ENCODE measurements around the gene RBBP5. TPM values are rescaled to one million over a fixed set of nuclear protein-coding genes. Genes with fewer than 3 reads are reported as not detected.

RBBP5 gene
- 10 to 100 TPM in 3 of 4 donors, 1 to 10 TPM in 1; 4.9 to 33.7 (median 24.7) TPM for total RNA-seq

DNA sequence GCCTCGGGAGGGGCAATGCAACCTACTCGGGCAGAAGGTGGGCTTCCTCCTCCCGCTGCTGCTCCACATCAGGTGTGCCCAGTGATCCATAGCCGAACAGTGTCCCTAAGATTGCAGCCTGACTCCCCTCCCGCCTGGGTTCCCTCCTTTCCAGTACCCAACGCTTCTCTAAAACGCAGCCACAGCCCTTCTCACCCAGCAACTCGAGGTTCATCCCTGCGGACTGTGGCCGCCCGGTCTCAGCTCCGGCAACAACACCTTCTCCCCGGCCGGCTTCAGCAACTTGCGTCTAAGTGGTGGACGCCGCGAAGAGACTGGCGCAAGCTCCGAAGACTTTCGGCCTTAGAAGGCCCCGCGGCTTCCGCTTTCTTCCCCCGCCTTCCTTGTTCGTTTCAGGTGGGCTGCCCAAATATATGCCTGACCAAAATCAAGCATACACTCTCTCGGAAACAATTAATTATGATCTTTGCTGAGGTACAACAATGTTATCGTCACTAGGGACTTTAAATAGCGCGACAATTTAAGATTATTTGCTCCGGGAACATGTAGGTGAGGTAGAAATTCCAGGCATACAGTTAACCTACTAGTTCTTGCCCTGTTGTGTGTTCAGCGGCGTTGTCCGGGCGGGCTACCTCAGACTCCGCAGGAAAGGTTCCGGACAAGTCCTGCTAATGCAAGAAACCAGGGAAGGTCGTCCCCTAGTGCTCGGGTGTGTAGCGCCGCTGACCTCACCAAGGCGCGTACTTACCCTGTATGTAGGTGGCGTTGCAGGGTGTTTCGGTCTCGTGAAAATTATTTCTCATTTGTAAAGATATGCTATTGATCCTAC, at the start of gene RBBP5:
Gene RBBP5, minus strand, starts transcription at position 319 of the 829 bp plus-strand sequence. Its CDS starts 105 bp downstream, at position 214.
- Histone ChIP-seq H3K9me3 (no peaks in the 10 kb centered on the region), H3K4me3 (peak within 1 kb of the TSS; percentile 62 to 97), H3K27ac (peak within 1 kb of the TSS; percentile 88 to 100), H3K36me3 (no peaks in the 10 kb centered on the region), H3K4me1 (peaks cover 0 to 9% of the 10 kb centered on the region in 2 donors), H3K27me3 (no peaks in the 10 kb centered on the region)
- DNase-seq = peak; percentile 94 to 96
- TF ChIP-seq, protein P1, sequence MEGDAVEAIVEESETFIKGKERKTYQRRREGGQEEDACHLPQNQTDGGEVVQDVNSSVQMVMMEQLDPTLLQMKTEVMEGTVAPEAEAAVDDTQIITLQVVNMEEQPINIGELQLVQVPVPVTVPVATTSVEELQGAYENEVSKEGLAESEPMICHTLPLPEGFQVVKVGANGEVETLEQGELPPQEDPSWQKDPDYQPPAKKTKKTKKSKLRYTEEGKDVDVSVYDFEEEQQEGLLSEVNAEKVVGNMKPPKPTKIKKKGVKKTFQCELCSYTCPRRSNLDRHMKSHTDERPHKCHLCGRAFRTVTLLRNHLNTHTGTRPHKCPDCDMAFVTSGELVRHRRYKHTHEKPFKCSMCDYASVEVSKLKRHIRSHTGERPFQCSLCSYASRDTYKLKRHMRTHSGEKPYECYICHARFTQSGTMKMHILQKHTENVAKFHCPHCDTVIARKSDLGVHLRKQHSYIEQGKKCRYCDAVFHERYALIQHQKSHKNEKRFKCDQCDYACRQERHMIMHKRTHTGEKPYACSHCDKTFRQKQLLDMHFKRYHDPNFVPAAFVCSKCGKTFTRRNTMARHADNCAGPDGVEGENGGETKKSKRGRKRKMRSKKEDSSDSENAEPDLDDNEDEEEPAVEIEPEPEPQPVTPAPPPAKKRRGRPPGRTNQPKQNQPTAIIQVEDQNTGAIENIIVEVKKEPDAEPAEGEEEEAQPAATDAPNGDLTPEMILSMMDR (IDR thresholded peaks at IDR 0.05) = peak; percentile 61 to 82 (median 73)
- TF ChIP-seq POLR2A (IDR thresholded peaks at IDR 0.05) = peak in 1 of 2 donors; percentile 63
- intact Hi-C loops (cut with DNase I; ENCODE audit: low total_unique reads) = no loop called here

- H3K4me3 ChIP-seq = no peak overlapping the region
- H3K36me3 ChIP-seq = no peaks in the 10 kb centered on the region
- TF ChIP-seq, protein P1 (IDR thresholded peaks at IDR 0.05) = no peak
- TF ChIP-seq POLR2A (IDR thresholded peaks at IDR 0.05) = no peak
- intact Hi-C loops (cut with DNase I; ENCODE audit: low total_unique reads) = no loop called here
- H3K4me1 ChIP-seq = no peaks in the 10 kb centered on the region
- DNase-seq = no peak
- H3K27ac ChIP-seq = no peak overlapping the region
- H3K27me3 ChIP-seq = no peaks in the 10 kb centered on the region
- no peaks in the 10 kb centered on the region for H3K9me3 ChIP-seq
Measured at GRCh38 chr1:205171369-205171768, 49.6 kb upstream of the RBBP5 start.

GRCh38 chr1:205170532-205171269, 48.9 kb upstream of the RBBP5 start:
- intact Hi-C loops (cut with DNase I; ENCODE audit: low total_unique reads) = no loop called here
- Histone ChIP-seq H3K27me3 (no peaks in the 10 kb centered on the region), H3K4me1 (no peaks in the 10 kb centered on the region), H3K9me3 (no peaks in the 10 kb centered on the region), H3K4me3 (no peak overlapping the region), H3K27ac (no peak overlapping the region), H3K36me3 (no peaks in the 10 kb centered on the region)
- no peak for DNase-seq
- TF ChIP-seq, protein P1 (IDR thresholded peaks at IDR 0.05) = no peak
- no peak for TF ChIP-seq POLR2A (IDR thresholded peaks at IDR 0.05)

DNA sequence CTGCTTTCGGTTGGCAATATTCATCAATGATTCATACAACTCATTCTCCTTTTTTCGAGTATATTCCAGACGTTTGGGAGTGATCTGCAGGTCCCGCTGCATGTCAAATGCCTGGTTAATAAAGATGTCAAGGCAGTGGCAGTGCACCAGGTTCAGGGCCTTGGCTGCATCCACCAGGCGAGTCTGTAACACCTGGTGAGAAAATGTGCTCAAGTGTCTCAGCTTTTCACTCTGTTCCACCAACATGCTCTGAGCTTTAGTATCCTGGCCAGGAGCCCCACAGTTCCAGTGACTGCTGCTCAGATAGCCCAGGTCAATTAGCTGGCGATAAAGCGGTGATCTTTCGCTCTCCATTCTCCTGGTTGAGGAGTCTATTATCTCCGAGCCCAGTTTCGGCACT, 47.5 kb upstream of the RBBP5 start:
- no peaks in the 10 kb centered on the region for H3K27me3 ChIP-seq
- intact Hi-C loops (cut with DNase I; ENCODE audit: low total_unique reads) = no loop called here
- no peaks in the 10 kb centered on the region for H3K4me1 ChIP-seq
- no peak overlapping the region for H3K4me3 ChIP-seq
- DNase-seq = no peak
- H3K9me3 ChIP-seq = no peaks in the 10 kb centered on the region
- TF ChIP-seq, protein P1 (IDR thresholded peaks at IDR 0.05) = no peak
- no peak for TF ChIP-seq POLR2A (IDR thresholded peaks at IDR 0.05)
- no peaks in the 10 kb centered on the region for H3K36me3 ChIP-seq
- H3K27ac ChIP-seq = no peak overlapping the region

DNA sequence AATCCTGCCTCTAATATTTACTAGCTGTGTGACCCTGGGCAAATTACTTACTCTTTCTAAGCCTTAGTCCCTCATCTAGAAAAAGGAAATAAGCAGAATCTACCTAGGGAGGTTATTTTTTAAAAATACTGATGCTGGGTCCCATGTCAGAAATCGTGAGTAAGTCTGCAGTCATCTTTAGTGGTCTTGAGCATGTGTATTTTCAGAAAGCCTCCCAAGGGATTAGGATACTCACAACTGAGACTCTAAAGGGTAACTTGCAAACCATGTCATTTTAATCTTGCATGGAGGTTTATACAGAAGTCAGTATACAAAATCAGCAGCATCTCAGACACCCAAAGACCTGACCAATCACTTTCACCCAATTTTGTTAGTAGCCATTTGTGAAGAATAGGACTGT, 46.5 kb upstream of the RBBP5 start:
- Histone ChIP-seq H3K27ac (no peak overlapping the region), H3K4me3 (no peak overlapping the region), H3K27me3 (no peaks in the 10 kb centered on the region), H3K36me3 (no peaks in the 10 kb centered on the region), H3K4me1 (no peaks in the 10 kb centered on the region), H3K9me3 (no peaks in the 10 kb centered on the region)
- TF ChIP-seq POLR2A (IDR thresholded peaks at IDR 0.05) = no peak
- TF ChIP-seq, protein P1 (IDR thresholded peaks at IDR 0.05) = no peak
- DNase-seq = no peak
- intact Hi-C loops (cut with DNase I; ENCODE audit: low total_unique reads) = no loop called here

Measured in uterus (tissue), 4 donors.